HepG2 (cell line): ENCODE results near the gene DCUN1D3. TPM values are rescaled to one million over a fixed set of nuclear protein-coding genes. Genes with fewer than 3 reads are reported as not detected.

Source experiments
- ATF7-NPFF ChIP-seq: sonication (generic); formaldehyde crosslinking; IDR thresholded peaks from 2 replicates; pipeline ENCODE4 v1.8.1; 2023; ENCODE audit warnings: mild to moderate bottlenecking, low read depth, missing genetic modification reagents, moderate library complexity
- DDIT3 ChIP-seq: sonication (generic); formaldehyde crosslinking; IDR thresholded peaks from 2 replicates; pipeline ENCODE4 v1.4.0; 2020; ENCODE audit warnings: mild to moderate bottlenecking, missing genetic modification reagents
- GMEB1 ChIP-seq: sonication (generic); formaldehyde crosslinking; IDR thresholded peaks from 2 replicates; pipeline ENCODE4 v1.5.1; 2020; ENCODE audit warnings: missing genetic modification reagents, mild to moderate bottlenecking, borderline replicate concordance
- GPN1 ChIP-seq: sonication (generic); formaldehyde crosslinking; IDR thresholded peaks from 2 replicates; pipeline ENCODE4 v1.5.1; 2020; ENCODE audit warnings: missing genetic modification reagents, borderline replicate concordance
- HDAC2 ChIP-seq: sonication (generic); formaldehyde crosslinking; IDR thresholded peaks from 2 replicates; pipeline ENCODE4 v1.4.0; 2020; ENCODE audit warnings: missing genetic modification reagents
- HMG20B ChIP-seq: conservative IDR thresholded peaks from 2 replicates; pipeline ENCODE4 v1.6.1; 2016; ENCODE audit warnings: missing genetic modification reagents, missing compliant biosample characterization
- MBNL3 ChIP-seq: fragments of 250-450 bp; sonication (Bioruptor Pico); conservative IDR thresholded peaks from 2 replicates; pipeline ENCODE4 v1.8.0; 2022; ENCODE audit warnings: mild to moderate bottlenecking, inconsistent platforms
- NFATC3 ChIP-seq: sonication (generic); formaldehyde crosslinking; IDR thresholded peaks from 2 replicates; pipeline ENCODE4 v1.5.1; 2020; ENCODE audit warnings: mild to moderate bottlenecking, missing genetic modification reagents
- SIX4 ChIP-seq: sonication (generic); formaldehyde crosslinking; IDR thresholded peaks from 2 replicates; pipeline ENCODE4 v1.4.0; 2020; ENCODE audit warnings: missing genetic modification reagents
- TAF15 ChIP-seq: fragments of 200-400 bp; formaldehyde crosslinking; IDR thresholded peaks from one replicate; pipeline ENCODE4 v1.6.1; 2018; ENCODE audit warnings: mild to moderate bottlenecking, low read depth, low read length; ENCODE audit not compliant: poor library complexity, severe bottlenecking
- ZNF253 ChIP-seq: sonication (generic); formaldehyde crosslinking; IDR thresholded peaks from 2 replicates; pipeline ENCODE4 v1.8.0; 2022; ENCODE audit warnings: mild to moderate bottlenecking, missing genetic modification reagents, borderline replicate concordance
- ZNF329 ChIP-seq: sonication (generic); formaldehyde crosslinking; IDR thresholded peaks from 2 replicates; pipeline ENCODE4 v1.9.0; 2021; ENCODE audit warnings: low read depth, mild to moderate bottlenecking, missing genetic modification reagents
- ZNF724P ChIP-seq: sonication (generic); formaldehyde crosslinking; IDR thresholded peaks from 2 replicates; pipeline ENCODE4 v1.8.0; 2022; ENCODE audit warnings: missing genetic modification reagents, borderline replicate concordance
- ZNF766 ChIP-seq: sonication (generic); formaldehyde crosslinking; IDR thresholded peaks from 2 replicates; pipeline ENCODE4 v1.5.0; 2020; ENCODE audit warnings: missing genetic modification reagents, borderline replicate concordance
- ZNF878 ChIP-seq: sonication (generic); formaldehyde crosslinking; IDR thresholded peaks from 2 replicates; pipeline ENCODE4 v1.8.1; 2023; ENCODE audit warnings: mild to moderate bottlenecking, missing genetic modification reagents, moderate library complexity
- polyA plus RNA-seq, 8 experiments: library from polyadenylated mRNA; depleted of rRNA in 3 of 8; stranded (reverse) in 7 of 8; unstranded in 1 of 8; fragments of >200 nt; fragmentation: Illumina TruSeq in 4 of 8; extraction: Trizol in 4 of 8; gene quantifications; 2 replicates each; pipeline versions ENCODE4 v1.2.1 to v1.2.3, GENCODE V29; 2011 to 2016; ENCODE audit warnings: low read depth in 4 of 8, missing spikeins in 1 of 8, mixed read lengths in 1 of 8; ENCODE audit not compliant: insufficient read depth in 1 of 8
- total RNA-seq, 5 experiments: library from RNA; depleted of rRNA; stranded (reverse); fragments of >200 nt; fragmentation: Illumina TruSeq; extraction: Trizol; gene quantifications; 2 replicates each; pipeline ENCODE4 v1.2.3, GENCODE V29; 2016; ENCODE audit warnings: low read depth in 1 of 5
- TF ChIP-seq, protein P1 (sequence below): sonication (generic); formaldehyde crosslinking; IDR thresholded peaks from 2 replicates; pipeline ENCODE4 v1.5.0; 2020; ENCODE audit warnings: mild to moderate bottlenecking, missing genetic modification reagents
- TF ChIP-seq, protein P2 (sequence below): sonication (generic); formaldehyde crosslinking; IDR thresholded peaks from 2 replicates; pipeline ENCODE4 v1.5.1; 2020; ENCODE audit warnings: missing genetic modification reagents, mild to moderate bottlenecking, borderline replicate concordance
- TF ChIP-seq, protein P3 (sequence below): sonication (generic); formaldehyde crosslinking; IDR thresholded peaks from 2 replicates; pipeline ENCODE4 v1.4.0; 2020; ENCODE audit warnings: mild to moderate bottlenecking, missing genetic modification reagents

The DCUN1D3 gene
- total and polyA plus RNA-seq, 2 of the 13 experiments (the other 11 are each of a cell fraction or from before 2014, with no cell fraction given), result 5.0 to 19.3 TPM

DNA sequence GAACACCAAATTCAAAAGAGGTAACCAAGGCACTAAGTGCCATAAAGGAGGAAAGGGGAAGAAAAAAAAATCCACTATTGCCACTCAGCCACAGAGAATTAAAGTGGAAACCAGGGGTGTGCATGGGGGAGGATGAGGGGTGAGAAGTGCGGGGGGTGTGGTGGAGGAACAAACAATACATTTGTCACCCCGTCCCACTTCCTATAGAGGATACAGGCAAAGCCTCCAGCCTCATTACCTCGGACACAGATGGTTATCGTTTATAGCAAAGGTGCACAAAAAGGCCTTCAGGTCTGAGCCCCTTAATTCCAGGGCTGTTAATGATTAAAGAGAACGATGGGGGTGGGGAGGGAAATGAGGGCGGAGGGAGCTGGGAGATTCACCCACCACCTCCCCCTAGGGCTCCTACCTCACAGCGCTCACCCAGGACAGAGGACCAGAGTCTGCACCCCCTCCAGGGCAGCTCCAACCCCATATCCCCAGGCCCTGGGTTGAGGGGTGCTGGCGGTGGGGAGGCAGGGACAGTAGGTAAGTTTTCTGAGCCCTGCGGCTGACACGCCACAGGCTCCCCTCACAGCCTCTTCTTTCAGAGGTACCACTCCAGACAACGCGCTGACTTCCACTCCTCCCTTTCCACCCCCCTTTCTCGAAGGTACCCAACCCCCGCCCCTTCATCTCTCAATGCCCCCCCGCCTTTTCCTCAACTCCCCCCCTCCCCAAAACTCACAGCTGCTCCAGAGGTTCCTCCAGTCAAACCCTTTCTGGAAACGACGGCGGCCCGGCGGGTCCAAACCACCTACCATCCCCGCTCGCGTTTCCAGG, 470 bp downstream of the DCUN1D3 start (continued):
- TF ChIP-seq, protein P1, sequence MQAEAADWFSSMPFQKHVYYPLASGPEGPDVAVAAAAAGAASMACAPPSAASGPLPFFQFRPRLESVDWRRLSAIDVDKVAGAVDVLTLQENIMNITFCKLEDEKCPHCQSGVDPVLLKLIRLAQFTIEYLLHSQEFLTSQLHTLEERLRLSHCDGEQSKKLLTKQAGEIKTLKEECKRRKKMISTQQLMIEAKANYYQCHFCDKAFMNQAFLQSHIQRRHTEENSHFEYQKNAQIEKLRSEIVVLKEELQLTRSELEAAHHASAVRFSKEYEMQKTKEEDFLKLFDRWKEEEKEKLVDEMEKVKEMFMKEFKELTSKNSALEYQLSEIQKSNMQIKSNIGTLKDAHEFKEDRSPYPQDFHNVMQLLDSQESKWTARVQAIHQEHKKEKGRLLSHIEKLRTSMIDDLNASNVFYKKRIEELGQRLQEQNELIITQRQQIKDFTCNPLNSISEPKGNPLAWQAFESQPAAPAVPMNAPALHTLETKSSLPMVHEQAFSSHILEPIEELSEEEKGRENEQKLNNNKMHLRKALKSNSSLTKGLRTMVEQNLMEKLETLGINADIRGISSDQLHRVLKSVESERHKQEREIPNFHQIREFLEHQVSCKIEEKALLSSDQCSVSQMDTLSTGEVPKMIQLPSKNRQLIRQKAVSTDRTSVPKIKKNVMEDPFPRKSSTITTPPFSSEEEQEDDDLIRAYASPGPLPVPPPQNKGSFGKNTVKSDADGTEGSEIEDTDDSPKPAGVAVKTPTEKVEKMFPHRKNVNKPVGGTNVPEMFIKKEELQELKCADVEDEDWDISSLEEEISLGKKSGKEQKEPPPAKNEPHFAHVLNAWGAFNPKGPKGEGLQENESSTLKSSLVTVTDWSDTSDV (CRISPR knock-in tag), result no peak
- TF ChIP-seq, protein P2, sequence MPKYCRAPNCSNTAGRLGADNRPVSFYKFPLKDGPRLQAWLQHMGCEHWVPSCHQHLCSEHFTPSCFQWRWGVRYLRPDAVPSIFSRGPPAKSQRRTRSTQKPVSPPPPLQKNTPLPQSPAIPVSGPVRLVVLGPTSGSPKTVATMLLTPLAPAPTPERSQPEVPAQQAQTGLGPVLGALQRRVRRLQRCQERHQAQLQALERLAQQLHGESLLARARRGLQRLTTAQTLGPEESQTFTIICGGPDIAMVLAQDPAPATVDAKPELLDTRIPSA (CRISPR knock-in tag), result no peak
- TF ChIP-seq GMEB1 (no peak), HDAC2 (CRISPR knock-in tag) (peak; percentile 42), ZNF878 (CRISPR knock-in tag) (peak; percentile 72; the same call in 1 of the 2 replicates), ATF7-NPFF (CRISPR knock-in tag) (0 out of 2 replicates have a peak, but pooled peaks have one; percentile 38), ZNF329 (CRISPR knock-in tag) (peak; percentile 52), SIX4 (CRISPR knock-in tag) (peak; percentile 48; the same call in 1 of the 2 replicates), HMG20B (CRISPR knock-in tag) (peak; percentile 74), NFATC3 (CRISPR knock-in tag) (no peak), ZNF766 (CRISPR knock-in tag) (no peak), TAF15 (no peak), ZNF724P (peak; percentile 77; the same call in 1 of the 2 replicates), ZNF253 (no peak), MBNL3 (CRISPR knock-in tag) (no peak), GPN1 (CRISPR knock-in tag) (no peak), DDIT3 (CRISPR knock-in tag) (no peak)
- TF ChIP-seq, protein P3, sequence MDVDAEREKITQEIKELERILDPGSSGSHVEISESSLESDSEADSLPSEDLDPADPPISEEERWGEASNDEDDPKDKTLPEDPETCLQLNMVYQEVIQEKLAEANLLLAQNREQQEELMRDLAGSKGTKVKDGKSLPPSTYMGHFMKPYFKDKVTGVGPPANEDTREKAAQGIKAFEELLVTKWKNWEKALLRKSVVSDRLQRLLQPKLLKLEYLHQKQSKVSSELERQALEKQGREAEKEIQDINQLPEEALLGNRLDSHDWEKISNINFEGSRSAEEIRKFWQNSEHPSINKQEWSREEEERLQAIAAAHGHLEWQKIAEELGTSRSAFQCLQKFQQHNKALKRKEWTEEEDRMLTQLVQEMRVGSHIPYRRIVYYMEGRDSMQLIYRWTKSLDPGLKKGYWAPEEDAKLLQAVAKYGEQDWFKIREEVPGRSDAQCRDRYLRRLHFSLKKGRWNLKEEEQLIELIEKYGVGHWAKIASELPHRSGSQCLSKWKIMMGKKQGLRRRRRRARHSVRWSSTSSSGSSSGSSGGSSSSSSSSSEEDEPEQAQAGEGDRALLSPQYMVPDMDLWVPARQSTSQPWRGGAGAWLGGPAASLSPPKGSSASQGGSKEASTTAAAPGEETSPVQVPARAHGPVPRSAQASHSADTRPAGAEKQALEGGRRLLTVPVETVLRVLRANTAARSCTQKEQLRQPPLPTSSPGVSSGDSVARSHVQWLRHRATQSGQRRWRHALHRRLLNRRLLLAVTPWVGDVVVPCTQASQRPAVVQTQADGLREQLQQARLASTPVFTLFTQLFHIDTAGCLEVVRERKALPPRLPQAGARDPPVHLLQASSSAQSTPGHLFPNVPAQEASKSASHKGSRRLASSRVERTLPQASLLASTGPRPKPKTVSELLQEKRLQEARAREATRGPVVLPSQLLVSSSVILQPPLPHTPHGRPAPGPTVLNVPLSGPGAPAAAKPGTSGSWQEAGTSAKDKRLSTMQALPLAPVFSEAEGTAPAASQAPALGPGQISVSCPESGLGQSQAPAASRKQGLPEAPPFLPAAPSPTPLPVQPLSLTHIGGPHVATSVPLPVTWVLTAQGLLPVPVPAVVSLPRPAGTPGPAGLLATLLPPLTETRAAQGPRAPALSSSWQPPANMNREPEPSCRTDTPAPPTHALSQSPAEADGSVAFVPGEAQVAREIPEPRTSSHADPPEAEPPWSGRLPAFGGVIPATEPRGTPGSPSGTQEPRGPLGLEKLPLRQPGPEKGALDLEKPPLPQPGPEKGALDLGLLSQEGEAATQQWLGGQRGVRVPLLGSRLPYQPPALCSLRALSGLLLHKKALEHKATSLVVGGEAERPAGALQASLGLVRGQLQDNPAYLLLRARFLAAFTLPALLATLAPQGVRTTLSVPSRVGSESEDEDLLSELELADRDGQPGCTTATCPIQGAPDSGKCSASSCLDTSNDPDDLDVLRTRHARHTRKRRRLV (CRISPR knock-in tag), result 0 out of 2 replicates have a peak, but pooled peaks have one; percentile 23
